KMS-11 (cell line): Measurements from ENCODE around the gene DDA1.
"Not testable (repeated sequence)": the region's sequence is repeated elsewhere in the genome, so short reads cannot be mapped to it uniquely, and the experiment has no call there.

ENCODE experiments used
- H2AFZ ChIP-seq: fragments of 200-600 bp; sonication (generic); 2 replicates; pipeline ENCODE4 v1.6.1; 2016; ENCODE audit warnings: antibody characterized with exemption, mixed run types, low read depth
- H3K27ac ChIP-seq: fragments of 200-600 bp; sonication (generic); 2 replicates; pipeline ENCODE4 v1.6.1; 2016; ENCODE audit warnings: mild to moderate bottlenecking, mixed run types
- H3K27me3 ChIP-seq: fragments of 200-600 bp; sonication (generic); 2 replicates; pipeline ENCODE4 v1.6.1; 2017; ENCODE audit warnings: mild to moderate bottlenecking, low read depth, mixed run types, moderate library complexity; ENCODE audit not compliant: insufficient read depth
- H3K36me3 ChIP-seq: fragments of 200-600 bp; sonication (generic); 2 replicates; pipeline ENCODE4 v1.6.1; 2017; ENCODE audit warnings: mild to moderate bottlenecking, mixed run types; ENCODE audit not compliant: insufficient read depth
- H3K4me1 ChIP-seq: fragments of 200-600 bp; sonication (generic); 2 replicates; pipeline ENCODE4 v1.6.1; 2016; ENCODE audit warnings: mild to moderate bottlenecking, low read depth, mixed run types; ENCODE audit not compliant: poor library complexity, severe bottlenecking
- H3K4me2 ChIP-seq: fragments of 200-600 bp; sonication (generic); 2 replicates; pipeline ENCODE4 v1.7.0; 2016; ENCODE audit warnings: mild to moderate bottlenecking, mixed run types
- H3K4me3 ChIP-seq: fragments of 200-600 bp; sonication (generic); IDR thresholded peaks from 2 replicates; pipeline ENCODE4 v1.6.1; 2017; ENCODE audit warnings: low read depth, low read length, mixed read lengths; ENCODE audit not compliant: insufficient read depth
- H3K79me2 ChIP-seq: fragments of 200-600 bp; sonication (generic); 2 replicates; pipeline ENCODE4 v1.6.1; 2016; ENCODE audit warnings: low read depth, mixed run types; ENCODE audit not compliant: insufficient read depth
- H3K9ac ChIP-seq: fragments of 200-600 bp; sonication (generic); 2 replicates; pipeline ENCODE4 v1.6.1; 2016; ENCODE audit warnings: mild to moderate bottlenecking, mixed run types
- H4K20me1 ChIP-seq: fragments of 200-600 bp; sonication (generic); 2 replicates; pipeline ENCODE4 v1.6.1; 2016; ENCODE audit warnings: mild to moderate bottlenecking, mixed run types; ENCODE audit not compliant: insufficient read depth
- TF ChIP-seq, protein P1 (sequence below): fragments of 200-600 bp; sonication (generic); conservative IDR thresholded peaks from 2 replicates; pipeline ENCODE4 v1.6.1; 2017; ENCODE audit warnings: low read depth, mild to moderate bottlenecking, antibody characterized with exemption, low read length, moderate library complexity, mixed read lengths

DDA1 gene

GRCh38 chr19:17266975-17267788, 42.2 kb upstream of the DDA1 start, which contains the start of gene BABAM1:
Gene BABAM1, plus strand, starts transcription at chr19:17267443. Its CDS starts 1,364 bp downstream, at chr19:17268807.
- Histone ChIP-seq H3K27ac (peak within 1 kb of the TSS; percentile 61), H3K4me2 (peak within 1 kb of the TSS; percentile 83), H3K4me1 (peaks cover 14% of the 10 kb centered on the region), H3K36me3 (no peaks in the 10 kb centered on the region), H4K20me1 (no peaks in the 10 kb centered on the region), H3K9ac (peak within 1 kb of the TSS; percentile 56; the same call in 1 of the 2 replicates), H3K27me3 (no peaks in the 10 kb centered on the region), H2AFZ (peak within 1 kb of the TSS; percentile 35; the same call in 1 of the 2 replicates), H3K79me2 (peaks cover 6% of the 10 kb centered on the region; the same call in 1 of the 2 replicates), H3K4me3 (no peak within 1 kb of the TSS)
- TF ChIP-seq, protein P1, sequence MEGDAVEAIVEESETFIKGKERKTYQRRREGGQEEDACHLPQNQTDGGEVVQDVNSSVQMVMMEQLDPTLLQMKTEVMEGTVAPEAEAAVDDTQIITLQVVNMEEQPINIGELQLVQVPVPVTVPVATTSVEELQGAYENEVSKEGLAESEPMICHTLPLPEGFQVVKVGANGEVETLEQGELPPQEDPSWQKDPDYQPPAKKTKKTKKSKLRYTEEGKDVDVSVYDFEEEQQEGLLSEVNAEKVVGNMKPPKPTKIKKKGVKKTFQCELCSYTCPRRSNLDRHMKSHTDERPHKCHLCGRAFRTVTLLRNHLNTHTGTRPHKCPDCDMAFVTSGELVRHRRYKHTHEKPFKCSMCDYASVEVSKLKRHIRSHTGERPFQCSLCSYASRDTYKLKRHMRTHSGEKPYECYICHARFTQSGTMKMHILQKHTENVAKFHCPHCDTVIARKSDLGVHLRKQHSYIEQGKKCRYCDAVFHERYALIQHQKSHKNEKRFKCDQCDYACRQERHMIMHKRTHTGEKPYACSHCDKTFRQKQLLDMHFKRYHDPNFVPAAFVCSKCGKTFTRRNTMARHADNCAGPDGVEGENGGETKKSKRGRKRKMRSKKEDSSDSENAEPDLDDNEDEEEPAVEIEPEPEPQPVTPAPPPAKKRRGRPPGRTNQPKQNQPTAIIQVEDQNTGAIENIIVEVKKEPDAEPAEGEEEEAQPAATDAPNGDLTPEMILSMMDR: no peak

DNA sequence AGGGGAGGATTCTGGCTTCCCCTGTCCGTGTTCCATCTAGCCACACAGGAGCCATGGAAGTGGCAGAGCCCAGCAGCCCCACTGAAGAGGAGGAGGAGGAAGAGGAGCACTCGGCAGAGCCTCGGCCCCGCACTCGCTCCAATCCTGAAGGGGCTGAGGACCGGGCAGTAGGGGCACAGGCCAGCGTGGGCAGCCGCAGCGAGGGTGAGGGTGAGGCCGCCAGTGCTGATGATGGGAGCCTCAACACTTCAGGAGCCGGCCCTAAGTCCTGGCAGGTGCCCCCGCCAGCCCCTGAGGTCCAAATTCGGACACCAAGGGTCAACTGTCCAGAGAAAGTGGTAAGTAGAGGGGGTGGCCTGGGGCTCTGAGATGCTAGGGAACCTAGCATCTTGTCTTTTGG, 40.6 kb upstream of the DDA1 start:
- peak overlapping the region; percentile 83; the same call in 1 of the 2 replicates for H3K4me2 ChIP-seq
- H3K9ac ChIP-seq: no peak overlapping the region
- no peaks in the 10 kb centered on the region for H3K36me3 ChIP-seq
- H3K4me1 ChIP-seq: peaks cover 14% of the 10 kb centered on the region
- peak overlapping the region; percentile 61; the same call in 1 of the 2 replicates for H3K27ac ChIP-seq
- no peaks in the 10 kb centered on the region for H3K27me3 ChIP-seq
- H4K20me1 ChIP-seq: no peaks in the 10 kb centered on the region
- H3K79me2 ChIP-seq: peaks cover 6% of the 10 kb centered on the region; the same call in 1 of the 2 replicates
- TF ChIP-seq, protein P1: no peak
- H2AFZ ChIP-seq: no peak overlapping the region
- H3K4me3 ChIP-seq: no peak overlapping the region

DNA sequence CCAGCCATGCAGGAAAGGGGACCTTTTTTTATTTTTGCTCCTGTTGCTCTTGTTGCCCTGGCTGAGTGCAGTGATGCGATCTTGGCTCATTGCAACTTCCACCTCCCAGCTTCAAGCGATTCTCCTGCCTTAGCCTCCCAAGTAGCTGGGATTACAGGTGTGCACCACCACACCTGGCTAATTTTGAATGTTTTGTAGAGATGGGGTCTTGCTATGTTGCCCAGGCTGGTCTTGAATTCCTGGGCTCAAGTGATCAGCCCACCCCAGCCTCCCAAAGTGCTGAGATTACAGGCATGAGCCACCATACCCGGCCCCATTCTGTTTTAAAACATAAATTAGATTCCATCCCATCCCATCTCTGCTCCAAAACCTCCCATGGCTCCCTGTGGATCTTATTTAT, 34.5 kb upstream of the DDA1 start:
- not testable (repeated sequence) for H3K4me3 ChIP-seq, H3K79me2 ChIP-seq, H3K27me3 ChIP-seq, H4K20me1 ChIP-seq, H3K27ac ChIP-seq, H3K4me1 ChIP-seq, H3K4me2 ChIP-seq, H3K9ac ChIP-seq, H2AFZ ChIP-seq, H3K36me3 ChIP-seq

- H3K4me3 ChIP-seq: no peak overlapping the region
- H3K36me3 ChIP-seq: no peaks in the 10 kb centered on the region
These were observed 33.8 kb upstream of the DDA1 start for GRCh38 chr19:17275441-17276175.

More at GRCh38 chr19:17275441-17276175, 33.8 kb upstream of the DDA1 start:
- no peaks in the 10 kb centered on the region for H3K27me3 ChIP-seq
- no peaks in the 10 kb centered on the region for H3K79me2 ChIP-seq
- no peak overlapping the region for H3K4me2 ChIP-seq
- no peaks in the 10 kb centered on the region for H3K4me1 ChIP-seq
- TF ChIP-seq, protein P1: no peak
- no peak overlapping the region for H3K9ac ChIP-seq
- no peak overlapping the region for H3K27ac ChIP-seq
- no peak overlapping the region for H2AFZ ChIP-seq
- no peaks in the 10 kb centered on the region for H4K20me1 ChIP-seq
